NCI-H2081 (cell line): ENCODE measurements around the gene NCOA5.
A peak's percentile ranks its signal among the peaks of the same experiment; 100 is the strongest.

Source experiments
- DNase-seq, 2 experiments: peaks; one replicate each; lab custom pipeline; 2025; lab: John Stamatoyannopoulos, UW

The NCOA5 gene

GRCh38 chr20:46014517-46015396 is 75.0 kb downstream of the NCOA5 start:
- no peak for DNase-seq

- DNase-seq = peak; percentile 64 to 79
Observed at GRCh38 chr20:46013829-46014516, 75.8 kb downstream of the NCOA5 start.

GRCh38 chr20:46013322-46013828 is 76.4 kb downstream of the NCOA5 start:
- no peak for DNase-seq

- no peak for DNase-seq
Observed at GRCh38 chr20:46012921-46013320, 76.8 kb downstream of the NCOA5 start.

- peak in 1 of 2 experiments; percentile 33 for DNase-seq
Observed at GRCh38 chr20:46011631-46012482, 77.9 kb downstream of the NCOA5 start.
